HFFc6 (cell line): ENCODE data around the gene EIF5. TPM values are rescaled to one million over a fixed set of nuclear protein-coding genes. Genes with fewer than 3 reads are reported as not detected.

Experiments used
- DNase-seq: peaks from one replicate; pipeline ENCODE4 v3.0.0-alpha.2; 2018
- H3K27ac Mint-ChIP-seq: 2 replicates; pipeline ENCODE4 v1.8.0; 2020; ENCODE audit warnings: mild to moderate bottlenecking, mixed read lengths
- H3K27me3 Mint-ChIP-seq: 2 replicates; pipeline ENCODE4 v1.8.0; 2021; ENCODE audit warnings: mild to moderate bottlenecking, moderate library complexity, mixed read lengths; ENCODE audit not compliant: insufficient read depth
- H3K36me3 Mint-ChIP-seq: 2 replicates; pipeline ENCODE4 v1.8.0; 2021; ENCODE audit warnings: low read depth, mixed read lengths
- H3K4me1 Mint-ChIP-seq: 2 replicates; pipeline ENCODE4 v1.8.0; 2020; ENCODE audit warnings: low read depth, mixed read lengths
- H3K4me3 Mint-ChIP-seq: 2 replicates; pipeline ENCODE4 v1.8.0; 2020; ENCODE audit warnings: mild to moderate bottlenecking, moderate library complexity, mixed read lengths
- H3K9me3 Mint-ChIP-seq: 2 replicates; pipeline ENCODE4 v1.8.0; 2020; ENCODE audit warnings: mild to moderate bottlenecking, mixed read lengths
- total RNA-seq, 6 experiments: library from RNA; stranded (reverse); fragmentation: NEBNext Ultra II Directional; extraction: Animal tissue kit (Norgen Biotek cat#: 25700); gene quantifications; 2 replicates in 1 of 6; 3 replicates in 5 of 6; pipeline ENCODE4 v1.2.3, GENCODE V29; 2021
- TF ChIP-seq, protein P1 (sequence below): fragments of 200-600 bp; sonication (generic); IDR thresholded peaks from 2 replicates; pipeline ENCODE4 v1.5.0; 2021; ENCODE audit warnings: antibody characterized with exemption, mild to moderate bottlenecking

EIF5 gene
- total RNA-seq, 6 experiments from 2014 or later: 181 to 217 (median 203) TPM

DNA sequence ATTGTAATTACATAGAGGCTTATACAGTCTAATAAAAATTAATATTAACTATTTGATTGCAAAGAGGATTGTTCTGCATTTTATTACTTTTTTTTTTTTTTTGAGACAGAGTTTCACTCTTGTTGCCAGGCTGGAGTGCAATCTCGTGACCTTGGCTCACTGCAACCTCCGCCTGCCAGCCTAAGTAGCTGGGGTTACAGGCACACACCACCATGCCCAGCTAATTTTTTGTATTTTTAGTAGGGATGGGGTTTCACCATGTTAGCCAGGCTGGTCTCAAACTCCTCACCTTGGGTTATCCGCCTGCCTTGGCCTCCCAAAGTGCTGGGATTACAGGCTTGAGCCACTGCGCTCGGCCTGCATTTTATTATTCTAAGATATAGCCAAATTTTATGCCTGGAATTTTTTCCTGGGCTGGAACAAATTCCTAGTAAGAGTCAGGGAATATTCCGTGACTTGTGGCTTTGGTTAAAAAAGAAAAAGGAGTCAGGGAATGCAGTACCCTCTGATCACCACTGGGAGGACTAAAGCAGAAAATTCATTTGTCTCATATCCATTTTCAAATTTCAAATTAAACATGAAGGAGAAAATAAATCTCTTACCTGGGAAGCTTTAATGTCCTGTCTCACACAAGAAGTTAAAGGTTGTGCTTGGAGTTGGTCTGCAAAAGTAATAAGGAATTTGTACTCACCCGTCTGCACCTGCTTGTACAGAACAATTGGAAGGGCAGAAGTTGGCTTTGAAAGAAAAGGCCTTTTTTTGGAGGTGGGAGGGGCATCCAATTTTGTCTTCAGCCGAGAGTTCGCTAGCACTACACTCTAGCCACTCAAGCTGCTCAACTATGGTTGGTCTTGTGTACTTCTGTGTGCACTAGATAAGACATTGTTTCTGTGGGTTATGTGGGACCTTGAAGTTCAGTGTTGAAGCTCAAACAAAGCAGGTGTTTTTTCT, 59.9 kb downstream of the EIF5 start:
- Mint-ChIP-seq H3K27me3 (no peaks in the 10 kb centered on the region; the same call in 1 of the 2 replicates), H3K36me3 (no peaks in the 10 kb centered on the region), H3K4me1 (peaks cover 66% of the 10 kb centered on the region), H3K27ac (no peak overlapping the region; the same call in 1 of the 2 replicates), H3K9me3 (no peaks in the 10 kb centered on the region), H3K4me3 (no peak overlapping the region; the same call in 1 of the 2 replicates)
- peak; percentile 47 for DNase-seq
- TF ChIP-seq, protein P1, sequence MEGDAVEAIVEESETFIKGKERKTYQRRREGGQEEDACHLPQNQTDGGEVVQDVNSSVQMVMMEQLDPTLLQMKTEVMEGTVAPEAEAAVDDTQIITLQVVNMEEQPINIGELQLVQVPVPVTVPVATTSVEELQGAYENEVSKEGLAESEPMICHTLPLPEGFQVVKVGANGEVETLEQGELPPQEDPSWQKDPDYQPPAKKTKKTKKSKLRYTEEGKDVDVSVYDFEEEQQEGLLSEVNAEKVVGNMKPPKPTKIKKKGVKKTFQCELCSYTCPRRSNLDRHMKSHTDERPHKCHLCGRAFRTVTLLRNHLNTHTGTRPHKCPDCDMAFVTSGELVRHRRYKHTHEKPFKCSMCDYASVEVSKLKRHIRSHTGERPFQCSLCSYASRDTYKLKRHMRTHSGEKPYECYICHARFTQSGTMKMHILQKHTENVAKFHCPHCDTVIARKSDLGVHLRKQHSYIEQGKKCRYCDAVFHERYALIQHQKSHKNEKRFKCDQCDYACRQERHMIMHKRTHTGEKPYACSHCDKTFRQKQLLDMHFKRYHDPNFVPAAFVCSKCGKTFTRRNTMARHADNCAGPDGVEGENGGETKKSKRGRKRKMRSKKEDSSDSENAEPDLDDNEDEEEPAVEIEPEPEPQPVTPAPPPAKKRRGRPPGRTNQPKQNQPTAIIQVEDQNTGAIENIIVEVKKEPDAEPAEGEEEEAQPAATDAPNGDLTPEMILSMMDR: peak; percentile 92

Other genes starting within 250 kb of the EIF5 start
- gene EXOC3L4, start 239.5 kb upstream of the EIF5 start, total RNA-seq: under 1 TPM in 1 of 6 experiments, not detected in 5; 0.45 TPM
- gene TNFAIP2, start 210.8 kb upstream of the EIF5 start, total RNA-seq: 10 to 100 TPM; 44.7 to 59.6 (median 46.4) TPM
- gene MARK3, start 51.2 kb downstream of the EIF5 start, total RNA-seq: 10 to 100 TPM; 57.4 to 71.8 (median 65.7) TPM
- gene CKB, start 188.6 kb downstream of the EIF5 start, total RNA-seq: 10 to 100 TPM; 16.6 to 31.3 (median 19.4) TPM
- 10 to 100 TPM; 12.0 to 14.9 (median 13.4) TPM for gene TRMT61A, start 195.0 kb downstream of the EIF5 start, total RNA-seq
- 10 to 100 TPM; 22.6 to 25.8 (median 23.6) TPM for gene BAG5, start 228.4 kb downstream of the EIF5 start, total RNA-seq
- gene COA8, start 228.7 kb downstream of the EIF5 start, total RNA-seq: 10 to 100 TPM; 38.7 to 54.8 (median 46.9) TPM